Osteocyte (in vitro differentiated cells): ENCODE data around the gene CYP4Z1. TPM values are rescaled to one million over a fixed set of nuclear protein-coding genes. Genes with fewer than 3 reads are reported as not detected.
"Not testable (repeated sequence)": the region's sequence is repeated elsewhere in the genome, so short reads cannot be mapped to it uniquely, and the experiment has no call there.

Experiments
- DNase-seq: peaks from one replicate; pipeline ENCODE4 v3.0.0; 2021; ENCODE audit warnings: mixed read lengths; ENCODE audit not compliant: unreplicated experiment; ENCODE audit errors: extremely low spot score
- H3K27ac Mint-ChIP-seq: one replicate; pipeline ENCODE4 v1.8.0; 2021; ENCODE audit warnings: mild to moderate bottlenecking, mixed read lengths; ENCODE audit not compliant: unreplicated experiment
- H3K27me3 Mint-ChIP-seq: one replicate; pipeline ENCODE4 v1.8.0; 2021; ENCODE audit warnings: mixed read lengths; ENCODE audit not compliant: unreplicated experiment
- H3K36me3 Mint-ChIP-seq: one replicate; pipeline ENCODE4 v1.8.0; 2021; ENCODE audit warnings: mixed read lengths; ENCODE audit not compliant: unreplicated experiment
- H3K4me1 Mint-ChIP-seq: one replicate; pipeline ENCODE4 v1.8.0; 2021; ENCODE audit warnings: mixed read lengths; ENCODE audit not compliant: unreplicated experiment
- H3K4me3 Mint-ChIP-seq: one replicate; pipeline ENCODE4 v1.8.0; 2021; ENCODE audit warnings: mild to moderate bottlenecking, moderate library complexity, mixed read lengths; ENCODE audit not compliant: unreplicated experiment
- H3K9me3 Mint-ChIP-seq: one replicate; pipeline ENCODE4 v1.8.0; 2021; ENCODE audit warnings: mixed read lengths; ENCODE audit not compliant: unreplicated experiment
- total RNA-seq: library from RNA; stranded (reverse); gene quantifications from 2 replicates; pipeline ENCODE4 v1.2.1, GENCODE V29; 2021
- TF ChIP-seq, protein P1 (sequence below): fragments of 200-600 bp; sonication (generic); IDR thresholded peaks from 2 replicates; pipeline ENCODE4 v1.5.0; 2021; ENCODE audit warnings: antibody characterized with exemption, mild to moderate bottlenecking, moderate library complexity

The CYP4Z1 gene
- total RNA-seq, 1 donor from 2014 or later, result not detected

DNA sequence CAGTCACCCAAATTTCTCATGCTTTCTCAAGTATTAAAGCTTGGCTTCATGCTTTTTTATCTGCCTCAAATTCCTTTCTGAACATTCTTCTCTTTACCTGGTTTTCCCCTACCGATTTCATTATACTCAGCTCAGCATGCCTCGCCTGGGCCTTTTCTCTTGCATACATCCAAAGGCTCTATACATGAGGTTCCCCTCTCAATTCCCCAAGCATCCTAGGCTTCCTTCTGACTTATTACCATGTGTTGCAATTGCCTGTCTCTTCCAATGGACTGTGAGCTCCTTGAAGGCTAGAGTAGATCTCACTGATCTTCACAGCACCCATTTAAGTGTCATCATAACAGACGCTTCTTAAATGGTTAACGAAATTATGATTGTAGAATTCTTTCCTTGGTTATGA, 46.1 kb downstream of the CYP4Z1 start:
- H3K4me1 Mint-ChIP-seq, result no peaks in the 10 kb centered on the region
- no peak overlapping the region for H3K27ac Mint-ChIP-seq
- H3K9me3 Mint-ChIP-seq, result peaks cover 4% of the 10 kb centered on the region
- H3K4me3 Mint-ChIP-seq, result no peak overlapping the region
- DNase-seq, result no peak
- TF ChIP-seq, protein P1, sequence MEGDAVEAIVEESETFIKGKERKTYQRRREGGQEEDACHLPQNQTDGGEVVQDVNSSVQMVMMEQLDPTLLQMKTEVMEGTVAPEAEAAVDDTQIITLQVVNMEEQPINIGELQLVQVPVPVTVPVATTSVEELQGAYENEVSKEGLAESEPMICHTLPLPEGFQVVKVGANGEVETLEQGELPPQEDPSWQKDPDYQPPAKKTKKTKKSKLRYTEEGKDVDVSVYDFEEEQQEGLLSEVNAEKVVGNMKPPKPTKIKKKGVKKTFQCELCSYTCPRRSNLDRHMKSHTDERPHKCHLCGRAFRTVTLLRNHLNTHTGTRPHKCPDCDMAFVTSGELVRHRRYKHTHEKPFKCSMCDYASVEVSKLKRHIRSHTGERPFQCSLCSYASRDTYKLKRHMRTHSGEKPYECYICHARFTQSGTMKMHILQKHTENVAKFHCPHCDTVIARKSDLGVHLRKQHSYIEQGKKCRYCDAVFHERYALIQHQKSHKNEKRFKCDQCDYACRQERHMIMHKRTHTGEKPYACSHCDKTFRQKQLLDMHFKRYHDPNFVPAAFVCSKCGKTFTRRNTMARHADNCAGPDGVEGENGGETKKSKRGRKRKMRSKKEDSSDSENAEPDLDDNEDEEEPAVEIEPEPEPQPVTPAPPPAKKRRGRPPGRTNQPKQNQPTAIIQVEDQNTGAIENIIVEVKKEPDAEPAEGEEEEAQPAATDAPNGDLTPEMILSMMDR, result no peak
- no peaks in the 10 kb centered on the region for H3K27me3 Mint-ChIP-seq
- no peaks in the 10 kb centered on the region for H3K36me3 Mint-ChIP-seq

DNA sequence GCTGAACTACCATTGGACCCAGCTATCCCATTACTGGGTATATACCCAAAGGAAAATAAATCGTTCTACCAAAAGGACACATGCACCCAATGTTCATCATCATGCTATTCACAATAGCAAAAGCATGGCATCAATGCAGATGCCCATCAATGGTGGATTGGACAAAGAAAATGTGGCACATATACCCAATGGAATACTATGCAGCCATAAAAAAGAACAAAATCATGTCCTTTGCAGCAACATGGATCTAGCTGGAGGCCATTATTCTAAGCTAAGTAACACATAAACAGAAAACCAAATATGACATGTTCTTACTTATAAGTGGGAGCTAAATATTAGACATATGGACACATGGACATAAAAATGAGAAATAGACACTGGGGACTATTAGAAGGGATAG, 54.0 kb downstream of the CYP4Z1 start:
- H3K27me3 Mint-ChIP-seq, H3K4me1 Mint-ChIP-seq, H3K27ac Mint-ChIP-seq, H3K4me3 Mint-ChIP-seq, H3K36me3 Mint-ChIP-seq, DNase-seq, H3K9me3 Mint-ChIP-seq: not testable (repeated sequence)

DNA sequence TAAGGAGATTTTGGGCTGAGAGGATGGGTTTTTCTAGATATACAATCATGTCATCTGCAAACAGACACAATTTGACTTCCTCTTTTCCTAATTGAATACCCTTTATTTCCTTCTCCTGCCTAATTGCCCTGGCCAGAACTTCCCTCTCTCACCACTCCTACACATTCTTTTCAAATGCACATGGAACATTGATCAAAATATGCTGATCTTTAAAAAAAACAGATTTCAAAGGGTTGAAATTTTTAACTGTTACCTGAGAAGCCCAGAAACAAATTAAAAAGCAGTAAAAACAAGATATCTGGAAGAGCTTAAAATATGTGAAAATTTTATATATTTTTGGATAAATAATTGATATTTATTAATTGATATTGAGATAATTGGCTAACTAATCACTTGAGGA, 57.8 kb downstream of the CYP4Z1 start:
- not testable (repeated sequence) for H3K27me3 Mint-ChIP-seq, H3K4me3 Mint-ChIP-seq, H3K9me3 Mint-ChIP-seq, DNase-seq, H3K27ac Mint-ChIP-seq, H3K4me1 Mint-ChIP-seq, H3K36me3 Mint-ChIP-seq

DNA sequence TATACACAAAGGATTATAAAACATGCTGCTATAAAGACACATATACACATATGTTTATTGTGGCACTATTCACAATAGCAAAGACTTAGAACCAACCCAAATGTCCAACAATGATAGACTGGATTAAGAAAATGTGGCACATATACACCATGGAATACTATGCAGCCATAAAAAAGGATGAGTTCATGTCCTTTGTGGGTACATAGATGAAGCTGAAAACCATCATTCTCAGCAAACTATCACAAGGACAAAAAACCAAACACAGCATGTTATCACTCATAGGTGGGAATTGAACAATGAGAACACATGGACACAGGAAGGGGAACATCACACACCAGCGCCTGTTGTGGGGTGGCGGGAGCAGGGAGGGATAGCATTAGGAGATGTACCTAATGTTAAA, 60.0 kb downstream of the CYP4Z1 start:
- H3K27ac Mint-ChIP-seq, H3K9me3 Mint-ChIP-seq, DNase-seq, H3K36me3 Mint-ChIP-seq, H3K4me3 Mint-ChIP-seq, H3K27me3 Mint-ChIP-seq, H3K4me1 Mint-ChIP-seq: not testable (repeated sequence)

DNA sequence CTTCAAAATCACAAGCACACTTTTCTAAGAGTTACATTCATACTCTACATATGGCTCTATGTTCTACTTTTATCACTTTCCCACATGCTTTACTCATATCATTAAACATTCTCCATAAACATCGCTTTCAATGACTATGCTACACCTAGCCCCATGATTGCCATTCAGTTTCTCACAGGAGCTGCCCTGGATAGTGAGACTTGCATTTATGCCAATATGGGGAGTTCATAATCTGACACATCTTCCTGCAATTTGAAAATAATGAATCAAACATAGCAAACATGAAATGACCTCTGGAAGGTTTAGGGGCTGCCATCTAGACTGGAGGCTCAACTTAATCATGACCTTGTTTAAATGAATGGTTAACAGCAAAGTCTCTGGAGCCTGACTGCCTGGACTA, 61.2 kb downstream of the CYP4Z1 start:
- no peaks in the 10 kb centered on the region for H3K27me3 Mint-ChIP-seq
- TF ChIP-seq, protein P1, result no peak
- no peak overlapping the region for H3K4me3 Mint-ChIP-seq
- H3K9me3 Mint-ChIP-seq, result no peaks in the 10 kb centered on the region
- H3K4me1 Mint-ChIP-seq, result no peaks in the 10 kb centered on the region
- H3K27ac Mint-ChIP-seq, result no peak overlapping the region
- no peak for DNase-seq
- no peaks in the 10 kb centered on the region for H3K36me3 Mint-ChIP-seq

DNA sequence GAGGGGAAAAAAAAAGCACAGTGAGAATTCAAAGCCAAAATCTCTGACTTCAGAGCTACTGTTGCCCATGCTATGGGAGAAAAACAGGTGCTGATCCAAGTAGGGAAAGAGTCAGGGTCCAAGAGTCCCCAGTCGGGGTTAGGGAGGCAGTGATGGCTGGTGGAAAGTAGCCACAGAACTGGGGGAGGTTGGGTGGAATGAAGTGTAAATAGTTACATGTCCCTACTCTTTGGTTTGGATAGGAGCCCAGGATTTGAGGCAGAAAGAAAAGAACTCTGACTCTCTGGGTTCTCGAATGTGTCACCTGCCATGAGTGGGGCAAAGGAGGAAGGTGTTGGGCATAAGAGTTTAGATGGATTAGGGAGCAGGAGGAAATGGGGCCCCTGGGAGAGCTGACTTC, 61.8 kb downstream of the CYP4Z1 start:
- not testable (repeated sequence) for DNase-seq, H3K27ac Mint-ChIP-seq, H3K9me3 Mint-ChIP-seq, H3K4me3 Mint-ChIP-seq, H3K36me3 Mint-ChIP-seq, H3K27me3 Mint-ChIP-seq, H3K4me1 Mint-ChIP-seq

DNA sequence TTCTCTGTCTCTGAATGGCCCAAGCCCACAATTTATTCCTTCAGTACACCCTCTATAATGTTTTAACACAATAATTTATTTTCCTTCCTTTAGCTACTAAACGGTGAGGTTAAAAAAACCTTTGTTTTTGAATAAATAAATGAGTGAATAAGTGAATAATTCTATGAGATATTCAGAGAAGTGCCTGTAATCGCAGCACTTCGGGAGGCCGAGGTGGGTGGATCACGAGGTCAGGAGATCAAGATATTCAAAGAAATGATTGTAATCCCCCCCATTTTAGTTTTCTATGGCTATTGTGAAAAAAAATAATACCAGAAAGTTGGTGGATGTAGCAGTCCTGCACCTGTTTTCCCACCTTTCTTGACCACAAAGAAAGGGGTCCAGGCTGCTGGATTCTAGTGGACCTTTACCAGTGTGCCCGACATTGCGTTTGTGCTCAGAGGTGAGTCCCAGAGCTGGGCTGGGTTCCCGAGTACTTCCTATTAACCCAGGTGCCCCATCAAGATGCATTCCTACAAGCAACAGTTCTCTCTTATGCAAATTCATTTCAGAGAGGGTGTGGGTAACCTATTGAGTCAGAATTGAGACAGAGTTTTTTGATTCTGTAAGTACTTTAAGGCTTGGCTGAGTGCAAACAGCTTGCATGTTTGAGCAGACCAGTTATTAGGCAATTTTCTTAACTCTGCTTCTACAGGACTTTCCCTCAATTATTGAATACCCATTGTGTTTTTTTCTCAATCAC, 62.6 kb downstream of the CYP4Z1 start:
- not testable (repeated sequence) for H3K4me3 Mint-ChIP-seq, H3K9me3 Mint-ChIP-seq, H3K36me3 Mint-ChIP-seq, H3K27ac Mint-ChIP-seq, H3K4me1 Mint-ChIP-seq, DNase-seq, H3K27me3 Mint-ChIP-seq

DNA sequence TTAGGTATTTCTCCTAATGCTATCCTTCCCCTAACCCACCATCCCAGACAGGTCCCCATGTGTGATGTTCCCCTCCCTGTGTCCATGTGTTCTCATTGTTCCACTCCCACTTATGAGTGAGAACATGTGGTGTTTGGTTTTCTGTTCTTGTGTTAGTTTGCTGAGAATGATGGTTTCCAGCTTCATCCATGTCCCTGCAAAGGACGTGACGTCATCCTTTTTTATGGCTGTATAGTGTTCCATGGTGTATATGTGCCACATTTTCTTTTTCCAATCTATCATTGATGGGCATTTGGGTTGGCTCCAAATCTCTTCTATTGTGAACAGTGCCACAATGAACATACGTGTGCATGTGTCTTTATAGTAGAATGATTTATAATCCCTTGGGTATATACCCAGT, 65.6 kb downstream of the CYP4Z1 start:
- H3K27ac Mint-ChIP-seq, H3K36me3 Mint-ChIP-seq, DNase-seq, H3K9me3 Mint-ChIP-seq, H3K4me3 Mint-ChIP-seq, H3K27me3 Mint-ChIP-seq, H3K4me1 Mint-ChIP-seq: not testable (repeated sequence)
